DND-41 (cell line): Measurements from ENCODE around the gene TNFRSF14.

ENCODE experiments used
- ATAC-seq: fragments of 200-7000 bp; cut with Tn5 transposase; 3 replicates; pipeline ENCODE4 v1.9.1; 2021; ENCODE audit warnings: low read depth; ENCODE audit not compliant: insufficient read depth
- DNase-seq: peaks from one replicate; pipeline ENCODE4 v3.0.0-alpha.2; 2020
- H2AFZ ChIP-seq: 2 replicates; pipeline ENCODE4 v1.6.0; 2012; ENCODE audit warnings: low read depth, low read length
- H3K27ac ChIP-seq: 2 replicates; pipeline ENCODE4 v1.5.1; 2012; ENCODE audit warnings: low read length, inconsistent platforms
- H3K27me3 ChIP-seq: fragments of 200-600 bp; sonication (generic); 2 replicates; pipeline ENCODE4 v1.6.0; 2012; ENCODE audit warnings: low read length, mild to moderate bottlenecking, inconsistent platforms; ENCODE audit not compliant: insufficient read depth, poor library complexity
- H3K36me3 ChIP-seq: 2 replicates; pipeline ENCODE4 v1.5.1; 2012; ENCODE audit warnings: low read length, inconsistent platforms; ENCODE audit not compliant: insufficient read depth
- H3K4me1 ChIP-seq: 2 replicates; pipeline ENCODE4 v1.5.1; 2012; ENCODE audit warnings: mild to moderate bottlenecking, low read length; ENCODE audit not compliant: insufficient read depth
- H3K4me2 ChIP-seq: 2 replicates; pipeline ENCODE4 v1.6.0; 2012; ENCODE audit warnings: mild to moderate bottlenecking, moderate library complexity, low read length, inconsistent platforms; ENCODE audit not compliant: insufficient read depth
- H3K4me3 ChIP-seq, 2 experiments: fragments of 200-600 bp in 1 of 2; shearing (Covaris generic) in 1 of 2; 2 replicates each; pipeline ENCODE4 v1.5.1; 2012 to 2016; ENCODE audit warnings: inconsistent platforms in 2 of 2, low read length in 2 of 2, mild to moderate bottlenecking in 2 of 2, low read depth in 1 of 2, moderate library complexity in 1 of 2
- H3K79me2 ChIP-seq: 2 replicates; pipeline ENCODE4 v1.6.0; 2012; ENCODE audit warnings: low read length, inconsistent platforms; ENCODE audit not compliant: insufficient read depth
- H3K9ac ChIP-seq: 2 replicates; pipeline ENCODE4 v1.6.0; 2012; ENCODE audit warnings: low read depth, mild to moderate bottlenecking, inconsistent platforms, low read length, moderate library complexity
- H3K9me3 ChIP-seq: 2 replicates; pipeline ENCODE4 v1.5.1; 2012; ENCODE audit warnings: low read length, moderate library complexity, mild to moderate bottlenecking, inconsistent platforms; ENCODE audit not compliant: insufficient read depth, severe bottlenecking
- H4K20me1 ChIP-seq: 2 replicates; pipeline ENCODE4 v1.6.0; 2012; ENCODE audit warnings: low read length; ENCODE audit not compliant: insufficient read depth
- EZH2 ChIP-seq: IDR thresholded peaks from 3 replicates; pipeline ENCODE4 v1.6.1; 2012; ENCODE audit warnings: borderline replicate concordance, low read depth, mild to moderate bottlenecking, moderate library complexity, low read length, inconsistent platforms; ENCODE audit not compliant: severe bottlenecking
- TF ChIP-seq, protein P1 (sequence below): IDR thresholded peaks from 2 replicates; pipeline ENCODE4 v1.5.1; 2012; ENCODE audit warnings: borderline replicate concordance, low read length, moderate library complexity, mild to moderate bottlenecking; ENCODE audit not compliant: poor library complexity, severe bottlenecking; ENCODE audit errors: extremely low read depth

TNFRSF14 gene

GRCh38 chr1:2561898-2562895, 6.0 kb downstream of the TNFRSF14 start:
- Histone ChIP-seq H3K27ac (no peak overlapping the region), H3K36me3 (no peaks in the 10 kb centered on the region), H3K4me1 (peaks cover 6% of the 10 kb centered on the region), H4K20me1 (no peaks in the 10 kb centered on the region), H2AFZ (no peak overlapping the region), H3K79me2 (no peaks in the 10 kb centered on the region), H3K4me2 (no peak overlapping the region), H3K9me3 (no peaks in the 10 kb centered on the region), H3K27me3 (no peaks in the 10 kb centered on the region), H3K4me3 (no peak overlapping the region), H3K9ac (no peak overlapping the region)
- 0 out of 3 replicates have a peak, but pooled peaks have one; percentile 39 for ATAC-seq
- no peak for TF ChIP-seq EZH2
- TF ChIP-seq, protein P1, sequence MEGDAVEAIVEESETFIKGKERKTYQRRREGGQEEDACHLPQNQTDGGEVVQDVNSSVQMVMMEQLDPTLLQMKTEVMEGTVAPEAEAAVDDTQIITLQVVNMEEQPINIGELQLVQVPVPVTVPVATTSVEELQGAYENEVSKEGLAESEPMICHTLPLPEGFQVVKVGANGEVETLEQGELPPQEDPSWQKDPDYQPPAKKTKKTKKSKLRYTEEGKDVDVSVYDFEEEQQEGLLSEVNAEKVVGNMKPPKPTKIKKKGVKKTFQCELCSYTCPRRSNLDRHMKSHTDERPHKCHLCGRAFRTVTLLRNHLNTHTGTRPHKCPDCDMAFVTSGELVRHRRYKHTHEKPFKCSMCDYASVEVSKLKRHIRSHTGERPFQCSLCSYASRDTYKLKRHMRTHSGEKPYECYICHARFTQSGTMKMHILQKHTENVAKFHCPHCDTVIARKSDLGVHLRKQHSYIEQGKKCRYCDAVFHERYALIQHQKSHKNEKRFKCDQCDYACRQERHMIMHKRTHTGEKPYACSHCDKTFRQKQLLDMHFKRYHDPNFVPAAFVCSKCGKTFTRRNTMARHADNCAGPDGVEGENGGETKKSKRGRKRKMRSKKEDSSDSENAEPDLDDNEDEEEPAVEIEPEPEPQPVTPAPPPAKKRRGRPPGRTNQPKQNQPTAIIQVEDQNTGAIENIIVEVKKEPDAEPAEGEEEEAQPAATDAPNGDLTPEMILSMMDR: peak; percentile 58
- DNase-seq: no peak

DNA sequence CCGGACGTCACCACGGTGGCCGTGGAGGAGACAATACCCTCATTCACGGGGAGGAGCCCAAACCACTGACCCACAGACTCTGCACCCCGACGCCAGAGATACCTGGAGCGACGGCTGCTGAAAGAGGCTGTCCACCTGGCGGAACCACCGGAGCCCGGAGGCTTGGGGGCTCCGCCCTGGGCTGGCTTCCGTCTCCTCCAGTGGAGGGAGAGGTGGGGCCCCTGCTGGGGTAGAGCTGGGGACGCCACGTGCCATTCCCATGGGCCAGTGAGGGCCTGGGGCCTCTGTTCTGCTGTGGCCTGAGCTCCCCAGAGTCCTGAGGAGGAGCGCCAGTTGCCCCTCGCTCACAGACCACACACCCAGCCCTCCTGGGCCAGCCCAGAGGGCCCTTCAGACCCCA, 7.0 kb downstream of the TNFRSF14 start:
- Histone ChIP-seq H3K9me3 (no peaks in the 10 kb centered on the region), H3K36me3 (no peaks in the 10 kb centered on the region), H3K4me3 (no peak overlapping the region), H3K9ac (no peak overlapping the region), H3K27ac (no peak overlapping the region), H3K27me3 (no peaks in the 10 kb centered on the region), H3K4me1 (no peaks in the 10 kb centered on the region), H4K20me1 (no peaks in the 10 kb centered on the region), H2AFZ (no peak overlapping the region), H3K4me2 (no peak overlapping the region), H3K79me2 (no peaks in the 10 kb centered on the region)
- no peak for DNase-seq
- no peak for TF ChIP-seq EZH2
- no peak for ATAC-seq

DNA sequence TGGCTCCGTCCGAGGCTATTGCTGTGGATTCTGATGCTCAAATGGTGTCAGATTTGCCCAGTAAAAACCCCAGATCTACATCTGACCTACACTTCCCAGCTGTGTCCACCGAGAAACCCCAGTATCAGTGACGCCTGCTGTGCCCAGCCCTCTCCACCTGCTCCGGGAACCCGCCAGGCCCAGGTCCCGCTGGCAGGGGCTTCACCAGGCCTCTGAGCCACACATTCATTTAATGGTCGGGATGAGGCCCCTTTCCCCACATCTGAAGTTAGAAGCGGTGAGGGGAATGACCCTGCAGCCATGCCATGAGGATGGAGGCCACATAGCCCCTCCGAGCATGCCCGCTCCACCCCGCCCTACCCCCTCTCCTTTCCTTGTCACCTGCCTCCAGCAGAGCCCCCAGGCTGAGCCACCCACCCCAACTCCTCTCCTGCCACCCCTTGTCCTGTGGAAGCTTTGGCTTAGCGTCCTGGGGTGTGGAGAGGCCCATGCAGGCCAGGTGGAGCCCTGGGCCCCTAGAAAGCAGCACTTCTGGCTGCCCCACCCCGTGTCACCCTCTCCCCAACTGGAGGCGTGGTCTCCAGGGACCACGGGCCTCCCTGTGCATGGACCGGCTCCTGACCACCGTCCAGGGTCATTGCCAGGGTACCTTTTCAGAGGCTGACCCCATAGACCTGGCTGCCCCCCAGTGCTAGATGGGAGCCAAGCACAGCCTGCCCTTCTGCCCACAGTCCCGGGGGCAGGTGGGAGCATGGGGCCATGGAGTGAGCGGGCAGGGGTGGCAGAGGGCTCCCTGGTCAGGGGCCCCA, 8.0 kb downstream of the TNFRSF14 start:
- H3K4me1 ChIP-seq: no peaks in the 10 kb centered on the region
- DNase-seq (no peak), ATAC-seq (0 out of 3 replicates have a peak, but pooled peaks have one; percentile 16)
- H3K27ac ChIP-seq: no peak overlapping the region
- no peak overlapping the region for H2AFZ ChIP-seq
- H3K9ac ChIP-seq: no peak overlapping the region
- H3K36me3 ChIP-seq: no peaks in the 10 kb centered on the region
- TF ChIP-seq, protein P1: no peak
- TF ChIP-seq EZH2: no peak
- no peaks in the 10 kb centered on the region for H3K79me2 ChIP-seq
- no peak overlapping the region for H3K4me2 ChIP-seq
- no peak overlapping the region for H3K4me3 ChIP-seq
- no peaks in the 10 kb centered on the region for H3K9me3 ChIP-seq
- no peaks in the 10 kb centered on the region for H3K27me3 ChIP-seq
- no peaks in the 10 kb centered on the region for H4K20me1 ChIP-seq
